HCT116 (cell line): ENCODE results near the gene C12orf43. TPM values are rescaled to one million over a fixed set of nuclear protein-coding genes. Genes with fewer than 3 reads are reported as not detected.

Experiments
- ATAC-seq: fragments of 200-7000 bp; cut with Tn5 transposase; 2 replicates; pipeline ENCODE4 v1.9.1; 2020; ENCODE audit warnings: mild to moderate bottlenecking, moderate library complexity
- BruUV-seq: library from RNA; stranded (reverse); fragments of 400-500 nt; replicated peaks from 2 replicates; lab custom pipeline; 2021; lab: Mats Ljungman, UMichigan
- CTCF ChIA-PET: fragments of 300-600 bp; sonication (Branson Sonifier 250); formaldehyde crosslinking; loops from one replicate; lab custom pipeline; 2021; ENCODE audit warnings: antibody characterized with exemption; lab: Charles Lee
- POLR2A ChIA-PET: fragments of 300-600, 350-600 bp; sonication (Branson Sonifier 250); formaldehyde crosslinking; loops from one replicate; lab custom pipeline; 2021; ENCODE audit warnings: antibody characterized with exemption; lab: Charles Lee
- RAD21 ChIA-PET, 2 experiments: fragments of 300-600 bp; sonication (Branson Sonifier 250); formaldehyde crosslinking; loops; one replicate each; lab custom pipeline; 2023; ENCODE audit warnings: low total read pairs in 2 of 2; ENCODE audit not compliant: uncharacterized antibody in 2 of 2, unreplicated experiment in 2 of 2, low non-redundant PET in 1 of 2; lab: Charles Lee
- DNase-seq: peaks from one replicate; pipeline ENCODE4 v3.0.0-alpha.2; 2010; ENCODE audit warnings: low read depth, low spot score
- H2AFZ ChIP-seq: fragments of 200-600 bp; shearing (Covaris generic), sonication (generic); 2 replicates; pipeline ENCODE4 v1.6.1; 2017; ENCODE audit warnings: low read depth, mixed run types, mixed read lengths, antibody characterized with exemption, low read length; ENCODE audit not compliant: poor library complexity, severe bottlenecking
- H3K27ac ChIP-seq: 2 replicates; pipeline ENCODE4 v1.5.1; 2012; ENCODE audit warnings: low read depth, low read length
- H3K27me3 ChIP-seq: fragments of 200-600 bp; sonication (generic); 2 replicates; pipeline ENCODE4 v1.6.1; 2016; ENCODE audit warnings: mixed run types, low read length, mixed read lengths; ENCODE audit not compliant: insufficient read depth
- H3K36me3 ChIP-seq, 2 experiments: fragments of 200-500 bp in 1 of 2; fragments of 200-600 bp in 1 of 2; sonication (Bioruptor generic) in 1 of 2; sonication (generic) in 1 of 2; 2 replicates each; pipeline versions ENCODE4 v1.5.1 to v1.6.1; 2014 to 2016; ENCODE audit warnings: low read length in 2 of 2, inconsistent platforms in 1 of 2, mixed read lengths in 1 of 2, mixed run types in 1 of 2; ENCODE audit not compliant: insufficient read depth in 2 of 2, control insufficient read depth in 1 of 2
- H3K4me1 ChIP-seq, 2 experiments: fragments of 200-600 bp in 1 of 2; sonication (generic) in 1 of 2; 2 replicates each; pipeline versions ENCODE4 v1.5.1 to v1.6.1; 2012 to 2017; ENCODE audit warnings: low read length in 2 of 2, inconsistent platforms in 1 of 2, mild to moderate bottlenecking in 1 of 2, mixed read lengths in 1 of 2, mixed run types in 1 of 2, moderate library complexity in 1 of 2; ENCODE audit not compliant: insufficient read depth in 2 of 2, control insufficient read depth in 1 of 2
- H3K4me2 ChIP-seq: fragments of 200-600 bp; sonication (generic); 2 replicates; pipeline ENCODE4 v1.6.1; 2017; ENCODE audit warnings: mixed run types, low read length, mixed read lengths
- H3K4me3 ChIP-seq, 2 experiments: fragments of 200-600 bp in 1 of 2; sonication (generic) in 1 of 2; replicated peaks in 1 of 2; 2 replicates each; pipeline ENCODE4 v1.5.1; 2011 to 2016; ENCODE audit warnings: low read length in 2 of 2, control low read depth in 1 of 2, low read depth in 1 of 2, mild to moderate bottlenecking in 1 of 2, mixed read lengths in 1 of 2, mixed run types in 1 of 2
- H3K79me2 ChIP-seq: fragments of 200-600 bp; sonication (generic); 2 replicates; pipeline ENCODE4 v1.6.1; 2017; ENCODE audit warnings: mild to moderate bottlenecking, mixed run types, low read length, moderate library complexity, mixed read lengths; ENCODE audit not compliant: insufficient read depth
- H3K9ac ChIP-seq: fragments of 200-600 bp; sonication (generic); 2 replicates; pipeline ENCODE4 v1.6.1; 2016; ENCODE audit warnings: low read length, mixed read lengths
- H3K9me2 ChIP-seq: fragments of 200-600 bp; sonication (generic), shearing (Covaris generic); 2 replicates; pipeline ENCODE4 v1.6.1; 2017; ENCODE audit warnings: mixed run types, mild to moderate bottlenecking, moderate library complexity; ENCODE audit not compliant: insufficient read depth
- H3K9me3 ChIP-seq, 2 experiments: fragments of 200-500 bp in 1 of 2; fragments of 200-600 bp in 1 of 2; sonication (Bioruptor generic) in 1 of 2; sonication (generic) in 1 of 2; 2 replicates each; pipeline ENCODE4 v1.6.1; 2014 to 2017; ENCODE audit warnings: low read length in 2 of 2, mixed read lengths in 2 of 2, inconsistent platforms in 1 of 2, low read depth in 1 of 2, mild to moderate bottlenecking in 1 of 2, mixed run types in 1 of 2, moderate library complexity in 1 of 2; ENCODE audit not compliant: control insufficient read depth in 1 of 2, insufficient read depth in 1 of 2
- H4K20me1 ChIP-seq: fragments of 200-600 bp; sonication (generic), shearing (Covaris generic); 2 replicates; pipeline ENCODE4 v1.6.1; 2017; ENCODE audit warnings: mixed run types, mild to moderate bottlenecking, moderate library complexity; ENCODE audit not compliant: insufficient read depth
- ATF3 ChIP-seq: IDR thresholded peaks from 2 replicates; pipeline ENCODE4 v1.6.1; 2012
- CEBPB ChIP-seq: IDR thresholded peaks from 2 replicates; pipeline ENCODE4 v1.6.1; 2012; ENCODE audit warnings: low read depth
- CTCF ChIP-seq, 3 experiments: fragments of 200-600 bp in 1 of 3; sonication (generic) in 1 of 3; IDR thresholded peaks in 2 of 3; conservative IDR thresholded peaks in 1 of 3; 2 replicates each; pipeline ENCODE4 v1.5.1; 2012 to 2017; ENCODE audit warnings: low read depth in 2 of 3, low read length in 2 of 3, antibody characterized with exemption in 1 of 3, borderline replicate concordance in 1 of 3, control low read depth in 1 of 3, mild to moderate bottlenecking in 1 of 3, mixed read lengths in 1 of 3, mixed run types in 1 of 3, moderate library complexity in 1 of 3; ENCODE audit not compliant: insufficient read depth in 1 of 3
- EGR1 ChIP-seq: IDR thresholded peaks from 2 replicates; pipeline ENCODE4 v1.6.1; 2012; ENCODE audit warnings: low read depth
- ELF1 ChIP-seq: IDR thresholded peaks from 2 replicates; pipeline ENCODE4 v1.6.1; 2012; ENCODE audit warnings: low read depth, borderline replicate concordance
- EZH2 ChIP-seq: fragments of 200-600 bp; sonication (generic); IDR thresholded peaks from 2 replicates; pipeline ENCODE4 v1.6.1; 2017; ENCODE audit warnings: antibody characterized with exemption, mixed run types
- FOSL1 ChIP-seq: IDR thresholded peaks from 2 replicates; pipeline ENCODE4 v1.6.1; 2012; ENCODE audit warnings: low read depth
- MAX ChIP-seq: IDR thresholded peaks from 2 replicates; pipeline ENCODE4 v1.6.1; 2012
- RAD21 ChIP-seq: IDR thresholded peaks from 2 replicates; pipeline ENCODE4 v1.6.1; 2012; ENCODE audit warnings: low read depth, mild to moderate bottlenecking
- SRF ChIP-seq: IDR thresholded peaks from 2 replicates; pipeline ENCODE4 v1.6.1; 2012; ENCODE audit warnings: low read depth
- intact Hi-C: fragments of 100-400 bp; cut with micrococcal nuclease; formaldehyde crosslinking; loops from 2 replicates; pipeline ENCODE4 v1.10.0; 2022
- total RNA-seq: library from RNA; stranded (reverse); gene quantifications from one replicate; pipeline ENCODE4 v1.2.1, GENCODE V29; 2021; ENCODE audit not compliant: unreplicated experiment

Gene C12orf43
- total RNA-seq, 1 experiment from 2014 or later = 16.2 TPM

GRCh38 chr12:121013715-121014114 lies 2.6 kb downstream of the C12orf43 start:
- Histone ChIP-seq H3K4me3 (no peak overlapping the region), H3K9me2 (no peaks in the 10 kb centered on the region), H3K9me3 (no peaks in the 10 kb centered on the region), H4K20me1 (no peaks in the 10 kb centered on the region), H2AFZ (no peak overlapping the region), H3K27ac (no peak overlapping the region), H3K4me1 (peaks cover 5 to 7% of the 10 kb centered on the region in 2 experiments; a peak in 3 of 4 replicates), H3K79me2 (peaks cover 16% of the 10 kb centered on the region), H3K36me3 (peaks cover 5 to 12% of the 10 kb centered on the region in 2 experiments; a peak in 2 of 4 replicates), H3K9ac (no peak overlapping the region), H3K4me2 (no peak overlapping the region), H3K27me3 (no peaks in the 10 kb centered on the region)
- ATAC-seq (no peak), DNase-seq (no peak)
- no peak for TF ChIP-seq ATF3
- TF ChIP-seq CEBPB = no peak
- TF ChIP-seq RAD21 = peak; percentile 43; the same call in 1 of the 2 replicates
- no peak for TF ChIP-seq EZH2
- no peak for TF ChIP-seq EGR1
- 0 out of 6 replicates have a peak, but pooled peaks of 1 of the 3 experiments have one; percentile 8 for TF ChIP-seq CTCF (IDR thresholded peaks at IDR 0.05 in 2 of 3, conservative IDR thresholded peaks at IDR 0.05 in 1 of 3; ENCODE audit: borderline replicate concordance in 1 of 3, insufficient read depth in 1 of 3, low read depth in 2 of 3, low read length in 2 of 3)
- TF ChIP-seq SRF = no peak
- no peak for TF ChIP-seq FOSL1
- no peak for TF ChIP-seq MAX
- no peak for TF ChIP-seq ELF1
- POLR2A ChIA-PET = no interaction called here
- RAD21 ChIA-PET = interaction anchor here in 1 of 2 experiments (0.6 kb wide), 1 partner anchor 606 kb away, joined by 4 read pairs; no protein-coding TSS in a partner anchor
- no TSS peak for BruUV-seq
- intact Hi-C loops = no loop called here
- CTCF ChIA-PET = interaction anchor here (0.8 kb wide), 1 partner anchor 8 kb away, joined by 3 read pairs; no protein-coding TSS in a partner anchor
